HG03025 (cell line): ENCODE measurements around the gene SLC13A3.

Experiments
- ATAC-seq: cut with Tn5 transposase; IDR thresholded peaks from one replicate; pipeline ENCODE4 v1.9.1; 2021; ENCODE audit warnings: mild to moderate bottlenecking, moderate library complexity; ENCODE audit not compliant: unreplicated experiment, low FRiP score

SLC13A3 gene

GRCh38 chr20:46584508-46584907 lies 66.8 kb downstream of the SLC13A3 start:
- no peak for ATAC-seq

GRCh38 chr20:46583411-46584214 lies 67.6 kb downstream of the SLC13A3 start:
- no peak for ATAC-seq

GRCh38 chr20:46582648-46583047 lies 68.6 kb downstream of the SLC13A3 start:
- ATAC-seq: no peak

- ATAC-seq: no peak
Measured at GRCh38 chr20:46581391-46581790, 69.9 kb downstream of the SLC13A3 start.

GRCh38 chr20:46580613-46581205 lies 70.5 kb downstream of the SLC13A3 start:
- no peak for ATAC-seq

- ATAC-seq: no peak
Measured at GRCh38 chr20:46578745-46579144, 72.5 kb downstream of the SLC13A3 start.

GRCh38 chr20:46576774-46577395 lies 74.4 kb downstream of the SLC13A3 start:
- ATAC-seq: no peak

GRCh38 chr20:46575937-46576461 lies 75.3 kb downstream of the SLC13A3 start:
- ATAC-seq: no peak

- no peak for ATAC-seq
Measured at GRCh38 chr20:46575394-46575793, 75.9 kb downstream of the SLC13A3 start.

- no peak for ATAC-seq
Measured at GRCh38 chr20:46573788-46574584, 77.3 kb downstream of the SLC13A3 start.

- no peak for ATAC-seq
Measured at GRCh38 chr20:46573234-46573633, 78.0 kb downstream of the SLC13A3 start.

- ATAC-seq: no peak
Measured at GRCh38 chr20:46572790-46573189, 78.5 kb downstream of the SLC13A3 start.

GRCh38 chr20:46572153-46572552 lies 79.1 kb downstream of the SLC13A3 start:
- no peak for ATAC-seq

GRCh38 chr20:46571418-46571817 lies 79.8 kb downstream of the SLC13A3 start:
- no peak for ATAC-seq

GRCh38 chr20:46570956-46571355 lies 80.3 kb downstream of the SLC13A3 start:
- ATAC-seq: no peak

GRCh38 chr20:46569961-46570360 lies 81.3 kb downstream of the SLC13A3 start:
- no peak for ATAC-seq

GRCh38 chr20:46568570-46569129 lies 82.6 kb downstream of the SLC13A3 start:
- ATAC-seq: no peak

- no peak for ATAC-seq
Measured at GRCh38 chr20:46566125-46566524, 85.1 kb downstream of the SLC13A3 start.

- no peak for ATAC-seq
Measured at GRCh38 chr20:46564241-46564957, 86.9 kb downstream of the SLC13A3 start.

- ATAC-seq: no peak
Measured at GRCh38 chr20:46563860-46564221, 87.4 kb downstream of the SLC13A3 start.
